ENCODE results near the gene BBS4.

GRCh38 chr15:72732516-72732915, 46.5 kb downstream of the BBS4 start:
- TF ChIP-seq CTCF (tag by site-specific recombination; IDR thresholded peaks at IDR 0.05) (no peak), ZSCAN30 (tag by site-specific recombination; IDR thresholded peaks at IDR 0.05) (no peak), KLF16 (tag by site-specific recombination; IDR thresholded peaks at IDR 0.05) (no peak), BCL11A (tag by site-specific recombination; IDR thresholded peaks at IDR 0.05; ENCODE audit: low read depth) (no peak), ZNF2 (tag by site-specific recombination; IDR thresholded peaks at IDR 0.05) (no peak), ZNF112 (tag by site-specific recombination; IDR thresholded peaks at IDR 0.05) (no peak), SCRT2 (tag by site-specific recombination; IDR thresholded peaks at IDR 0.05) (no peak)
